HL-60 (cell line): ENCODE results near the gene IFNGR1.

Experiments
- DNase-seq, 2 experiments: peaks; one replicate each; pipeline ENCODE4 v3.0.0-alpha.2; 2010 to 2020; ENCODE audit warnings: low read depth in 1 of 2, low spot score in 1 of 2
- H3K27ac ChIP-seq: fragments of 250-450 bp; sonication (Bioruptor Pico); replicated peaks from 2 replicates; pipeline ENCODE4 v1.5.1; 2020; ENCODE audit warnings: mild to moderate bottlenecking, moderate library complexity
- H3K27me3 ChIP-seq: fragments of 250-450 bp; sonication (Bioruptor Pico); 2 replicates; pipeline ENCODE4 v1.5.1; 2021; ENCODE audit warnings: mild to moderate bottlenecking, moderate library complexity; ENCODE audit not compliant: insufficient read depth, poor library complexity, severe bottlenecking
- H3K4me3 ChIP-seq: replicated peaks from 2 replicates; pipeline ENCODE4 v1.5.1; 2011; ENCODE audit warnings: mild to moderate bottlenecking, control low read depth, low read length; ENCODE audit not compliant: insufficient read depth
- GABPA ChIP-seq: IDR thresholded peaks from 2 replicates; pipeline ENCODE4 v1.6.1; 2012; ENCODE audit warnings: low read depth
- POLR2AphosphoS5 ChIP-seq: IDR thresholded peaks from 2 replicates; pipeline ENCODE4 v1.6.1; 2012; ENCODE audit warnings: low read depth
- SPI1 ChIP-seq: IDR thresholded peaks from 2 replicates; pipeline ENCODE4 v1.6.1; 2012; ENCODE audit warnings: low read depth, mild to moderate bottlenecking, borderline replicate concordance
- TF ChIP-seq, protein P1 (sequence below): IDR thresholded peaks from 2 replicates; pipeline ENCODE4 v1.6.1; 2012; ENCODE audit warnings: low read depth; ENCODE audit not compliant: insufficient replicate concordance
- TF ChIP-seq, protein P2 (sequence below): IDR thresholded peaks from one replicate; pipeline ENCODE4 v1.5.1; 2011; ENCODE audit warnings: low read length, control low read depth, inconsistent platforms; ENCODE audit not compliant: insufficient read depth

Gene IFNGR1

GRCh38 chr6:137241481-137242038, 22.4 kb upstream of the IFNGR1 start:
- DNase-seq = no peak
- TF ChIP-seq SPI1 (no peak), POLR2AphosphoS5 (no peak)
- TF ChIP-seq, protein P1, sequence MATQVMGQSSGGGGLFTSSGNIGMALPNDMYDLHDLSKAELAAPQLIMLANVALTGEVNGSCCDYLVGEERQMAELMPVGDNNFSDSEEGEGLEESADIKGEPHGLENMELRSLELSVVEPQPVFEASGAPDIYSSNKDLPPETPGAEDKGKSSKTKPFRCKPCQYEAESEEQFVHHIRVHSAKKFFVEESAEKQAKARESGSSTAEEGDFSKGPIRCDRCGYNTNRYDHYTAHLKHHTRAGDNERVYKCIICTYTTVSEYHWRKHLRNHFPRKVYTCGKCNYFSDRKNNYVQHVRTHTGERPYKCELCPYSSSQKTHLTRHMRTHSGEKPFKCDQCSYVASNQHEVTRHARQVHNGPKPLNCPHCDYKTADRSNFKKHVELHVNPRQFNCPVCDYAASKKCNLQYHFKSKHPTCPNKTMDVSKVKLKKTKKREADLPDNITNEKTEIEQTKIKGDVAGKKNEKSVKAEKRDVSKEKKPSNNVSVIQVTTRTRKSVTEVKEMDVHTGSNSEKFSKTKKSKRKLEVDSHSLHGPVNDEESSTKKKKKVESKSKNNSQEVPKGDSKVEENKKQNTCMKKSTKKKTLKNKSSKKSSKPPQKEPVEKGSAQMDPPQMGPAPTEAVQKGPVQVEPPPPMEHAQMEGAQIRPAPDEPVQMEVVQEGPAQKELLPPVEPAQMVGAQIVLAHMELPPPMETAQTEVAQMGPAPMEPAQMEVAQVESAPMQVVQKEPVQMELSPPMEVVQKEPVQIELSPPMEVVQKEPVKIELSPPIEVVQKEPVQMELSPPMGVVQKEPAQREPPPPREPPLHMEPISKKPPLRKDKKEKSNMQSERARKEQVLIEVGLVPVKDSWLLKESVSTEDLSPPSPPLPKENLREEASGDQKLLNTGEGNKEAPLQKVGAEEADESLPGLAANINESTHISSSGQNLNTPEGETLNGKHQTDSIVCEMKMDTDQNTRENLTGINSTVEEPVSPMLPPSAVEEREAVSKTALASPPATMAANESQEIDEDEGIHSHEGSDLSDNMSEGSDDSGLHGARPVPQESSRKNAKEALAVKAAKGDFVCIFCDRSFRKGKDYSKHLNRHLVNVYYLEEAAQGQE = no peak
- TF ChIP-seq, protein P2, sequence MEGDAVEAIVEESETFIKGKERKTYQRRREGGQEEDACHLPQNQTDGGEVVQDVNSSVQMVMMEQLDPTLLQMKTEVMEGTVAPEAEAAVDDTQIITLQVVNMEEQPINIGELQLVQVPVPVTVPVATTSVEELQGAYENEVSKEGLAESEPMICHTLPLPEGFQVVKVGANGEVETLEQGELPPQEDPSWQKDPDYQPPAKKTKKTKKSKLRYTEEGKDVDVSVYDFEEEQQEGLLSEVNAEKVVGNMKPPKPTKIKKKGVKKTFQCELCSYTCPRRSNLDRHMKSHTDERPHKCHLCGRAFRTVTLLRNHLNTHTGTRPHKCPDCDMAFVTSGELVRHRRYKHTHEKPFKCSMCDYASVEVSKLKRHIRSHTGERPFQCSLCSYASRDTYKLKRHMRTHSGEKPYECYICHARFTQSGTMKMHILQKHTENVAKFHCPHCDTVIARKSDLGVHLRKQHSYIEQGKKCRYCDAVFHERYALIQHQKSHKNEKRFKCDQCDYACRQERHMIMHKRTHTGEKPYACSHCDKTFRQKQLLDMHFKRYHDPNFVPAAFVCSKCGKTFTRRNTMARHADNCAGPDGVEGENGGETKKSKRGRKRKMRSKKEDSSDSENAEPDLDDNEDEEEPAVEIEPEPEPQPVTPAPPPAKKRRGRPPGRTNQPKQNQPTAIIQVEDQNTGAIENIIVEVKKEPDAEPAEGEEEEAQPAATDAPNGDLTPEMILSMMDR = no peak
- H3K27ac ChIP-seq = peak overlapping the region; percentile 43
- no peak overlapping the region for H3K4me3 ChIP-seq
- H3K27me3 ChIP-seq = no peaks in the 10 kb centered on the region

- TF ChIP-seq, protein P1 = no peak
- TF ChIP-seq SPI1 = peak; percentile 36; the same call in 1 of the 2 replicates
- peak; percentile 92 to 96 for DNase-seq
- no peaks in the 10 kb centered on the region for H3K27me3 ChIP-seq
- no peak overlapping the region for H3K4me3 ChIP-seq
- peak overlapping the region; percentile 43 for H3K27ac ChIP-seq
These were observed 21.0 kb upstream of the IFNGR1 start for GRCh38 chr6:137240168-137240567.

DNA sequence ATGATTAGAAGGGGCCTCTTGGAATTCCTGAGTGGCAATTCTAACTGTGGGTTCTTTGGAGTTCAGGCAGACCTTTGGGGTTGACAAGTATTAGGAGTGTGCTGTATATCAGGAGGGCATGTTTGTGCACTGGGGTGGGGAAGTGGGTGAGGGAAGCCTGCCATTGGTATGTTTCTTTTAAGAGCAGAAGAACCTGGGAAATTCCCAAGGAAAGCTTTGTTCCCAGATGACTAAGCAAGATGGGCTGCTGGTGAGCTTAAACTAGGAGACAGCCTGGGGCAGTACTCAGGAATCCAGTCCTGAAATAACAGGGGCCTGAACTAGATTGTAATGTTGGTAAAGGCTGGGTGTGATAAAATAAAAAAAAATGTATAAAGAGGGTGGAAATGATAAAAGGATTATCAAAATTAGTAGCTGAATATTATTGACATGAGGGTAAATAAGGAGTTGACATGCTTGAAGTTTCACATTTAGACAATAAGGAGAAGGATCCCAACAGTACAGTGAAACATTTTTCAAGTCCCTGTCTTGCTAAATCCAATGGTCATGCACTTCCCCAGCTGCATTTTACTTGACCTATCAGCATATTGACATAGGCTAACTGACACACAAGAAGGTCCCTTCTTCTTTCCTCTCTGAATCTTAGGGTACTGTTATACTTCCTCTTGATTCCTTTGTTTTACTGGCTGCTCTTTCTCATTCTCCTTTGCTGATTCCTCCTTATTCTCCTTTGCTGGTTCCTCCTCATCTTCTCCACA, 18.4 kb upstream of the IFNGR1 start:
- no peaks in the 10 kb centered on the region for H3K27me3 ChIP-seq
- H3K4me3 ChIP-seq = no peak overlapping the region
- H3K27ac ChIP-seq = 0 out of 2 replicates have a peak overlapping the region, but pooled peaks have one; percentile 13
- TF ChIP-seq, protein P2 = no peak
- TF ChIP-seq, protein P1 = no peak
- TF ChIP-seq POLR2AphosphoS5 (no peak), GABPA (no peak)
- no peak for DNase-seq
